Astrocyte of the spinal cord (primary cell): ENCODE results near the gene ATG12.

Experiments
- DNase-seq: peaks from one replicate; pipeline ENCODE4 v3.0.0; 2011; ENCODE audit warnings: low read depth, low spot score
- H3K4me3 ChIP-seq: 2 replicates; pipeline ENCODE4 v1.5.1; 2011; ENCODE audit warnings: low read depth, mild to moderate bottlenecking, low read length, moderate library complexity
- in situ Hi-C: cut with HindIII; loops from 2 replicates; pipeline ENCODE4 v1.10.0; 2017; ENCODE audit warnings: low sequenced_read_pairs
- TF ChIP-seq, protein P1 (sequence below): IDR thresholded peaks from 2 replicates; pipeline ENCODE4 v1.5.1; 2012; ENCODE audit warnings: low read depth, mild to moderate bottlenecking, low read length, inconsistent platforms

The ATG12 gene

DNA sequence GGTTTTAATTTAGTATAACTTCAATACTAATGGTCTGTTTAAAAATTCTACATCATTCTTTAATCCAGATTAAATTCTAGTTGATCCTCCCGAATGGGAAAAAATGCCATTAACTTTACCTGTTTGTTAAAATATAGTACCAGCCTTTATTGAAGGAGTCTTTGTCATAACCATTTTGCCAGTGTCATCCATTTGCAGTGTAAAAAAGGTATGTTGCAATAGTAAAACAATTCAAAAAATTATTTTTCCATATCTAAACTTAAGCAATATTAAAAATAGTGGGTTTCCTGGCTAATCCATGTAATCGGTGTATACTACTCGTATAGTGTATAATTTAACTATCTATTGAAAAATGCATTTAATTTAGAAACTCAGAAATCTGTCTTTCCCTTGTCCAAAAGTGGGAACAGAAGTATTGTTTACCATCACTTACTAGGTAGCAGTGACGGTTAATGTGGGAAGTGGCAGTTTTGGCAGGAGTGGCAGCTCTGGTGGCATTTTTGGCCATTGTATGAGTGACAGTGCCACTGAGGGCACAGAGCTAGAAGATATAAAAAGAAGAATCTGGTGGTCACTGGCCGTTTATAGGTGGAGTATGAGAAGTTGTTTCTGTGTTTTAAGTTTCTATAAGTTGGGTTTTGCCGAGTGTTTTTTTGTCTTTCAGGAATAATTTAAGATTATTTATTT lies 2.2 kb upstream of the ATG12 start:
- peak overlapping the region; percentile 82 for H3K4me3 ChIP-seq
- in situ Hi-C loops: no loop called here
- TF ChIP-seq, protein P1, sequence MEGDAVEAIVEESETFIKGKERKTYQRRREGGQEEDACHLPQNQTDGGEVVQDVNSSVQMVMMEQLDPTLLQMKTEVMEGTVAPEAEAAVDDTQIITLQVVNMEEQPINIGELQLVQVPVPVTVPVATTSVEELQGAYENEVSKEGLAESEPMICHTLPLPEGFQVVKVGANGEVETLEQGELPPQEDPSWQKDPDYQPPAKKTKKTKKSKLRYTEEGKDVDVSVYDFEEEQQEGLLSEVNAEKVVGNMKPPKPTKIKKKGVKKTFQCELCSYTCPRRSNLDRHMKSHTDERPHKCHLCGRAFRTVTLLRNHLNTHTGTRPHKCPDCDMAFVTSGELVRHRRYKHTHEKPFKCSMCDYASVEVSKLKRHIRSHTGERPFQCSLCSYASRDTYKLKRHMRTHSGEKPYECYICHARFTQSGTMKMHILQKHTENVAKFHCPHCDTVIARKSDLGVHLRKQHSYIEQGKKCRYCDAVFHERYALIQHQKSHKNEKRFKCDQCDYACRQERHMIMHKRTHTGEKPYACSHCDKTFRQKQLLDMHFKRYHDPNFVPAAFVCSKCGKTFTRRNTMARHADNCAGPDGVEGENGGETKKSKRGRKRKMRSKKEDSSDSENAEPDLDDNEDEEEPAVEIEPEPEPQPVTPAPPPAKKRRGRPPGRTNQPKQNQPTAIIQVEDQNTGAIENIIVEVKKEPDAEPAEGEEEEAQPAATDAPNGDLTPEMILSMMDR: no peak
- no peak for DNase-seq

GRCh38 chr5:115842952-115843351 lies 1.6 kb upstream of the ATG12 start:
- in situ Hi-C loops: no loop called here
- TF ChIP-seq, protein P1: no peak
- peak; percentile 11 for DNase-seq
- H3K4me3 ChIP-seq: peak overlapping the region; percentile 82

DNA sequence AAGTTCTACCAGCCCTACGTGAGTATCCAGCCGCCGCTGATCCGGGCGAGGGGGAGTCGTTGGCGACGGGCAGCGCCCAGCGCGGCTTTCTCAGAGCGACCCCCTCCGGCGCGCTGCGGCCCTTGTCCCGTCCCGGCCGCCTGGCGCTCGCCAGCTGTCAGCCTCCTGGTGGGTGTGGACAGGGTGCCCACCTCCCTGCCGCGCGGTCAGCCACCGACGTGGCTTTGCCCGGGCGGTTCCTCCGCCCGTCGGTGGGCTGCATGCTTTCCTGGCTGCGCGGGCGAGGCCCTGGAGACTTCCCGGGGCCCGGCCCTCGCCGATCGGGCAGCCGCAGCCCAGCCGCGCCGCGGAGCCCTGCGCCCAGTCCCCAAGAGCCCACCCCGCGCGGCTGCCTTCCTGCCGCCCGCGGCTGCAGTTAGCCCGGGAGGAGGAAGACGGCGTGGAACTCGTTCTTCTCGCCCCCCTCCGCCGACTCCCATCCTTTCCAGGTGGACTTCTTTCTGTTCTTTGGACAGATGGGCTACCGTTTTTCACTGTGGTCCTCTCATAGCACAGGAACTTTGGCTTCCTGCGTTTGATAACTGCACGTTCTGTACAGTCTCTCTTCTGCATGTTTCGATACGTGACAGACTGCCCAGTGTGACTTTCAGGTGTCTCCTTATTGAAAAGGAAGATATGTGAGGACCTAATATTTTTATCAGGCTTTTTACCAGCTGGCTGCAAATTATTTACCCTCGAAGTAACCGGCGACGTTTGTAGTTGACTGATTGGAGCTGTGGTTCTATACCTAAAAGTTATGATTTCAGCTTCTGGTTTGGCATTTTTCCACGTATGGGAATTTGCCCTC lies 947 bp upstream of the ATG12 start:
- in situ Hi-C loops: no loop called here
- TF ChIP-seq, protein P1: no peak
- peak overlapping the region; percentile 82 for H3K4me3 ChIP-seq
- peak; percentile 20 for DNase-seq

DNA sequence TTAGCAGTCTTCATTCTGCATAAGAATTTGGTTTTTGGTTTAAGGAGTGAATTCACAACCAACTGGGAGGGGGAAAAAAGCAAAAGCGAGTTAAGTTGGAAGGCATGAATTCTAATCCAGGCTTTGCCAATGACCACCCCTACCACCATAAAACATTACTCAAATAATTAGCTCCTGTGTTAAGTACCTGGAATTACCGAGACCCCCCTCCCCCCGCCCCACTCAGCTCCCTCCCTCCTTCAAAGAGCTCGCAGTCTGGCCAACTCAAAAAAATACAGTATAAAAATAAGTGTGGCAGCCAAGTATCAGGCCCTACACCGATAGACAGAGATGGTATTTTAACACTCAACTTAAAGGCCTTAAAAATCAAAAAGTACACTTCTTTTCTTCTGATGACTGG lies 492 bp downstream of the ATG12 start:
- TF ChIP-seq, protein P1: no peak

GRCh38 chr5:115838885-115839518 lies 2.4 kb downstream of the ATG12 start:
- in situ Hi-C loops: no loop called here
- no peak overlapping the region for H3K4me3 ChIP-seq
- DNase-seq: peak; percentile 50
- TF ChIP-seq, protein P1: peak; percentile 56

More for the DNA sequence above, 492 bp downstream of the ATG12 start:
- in situ Hi-C loops: no loop called here
- H3K4me3 ChIP-seq: peak overlapping the region; percentile 82
- DNase-seq: no peak

GRCh38 chr5:115835481-115835880 lies 5.9 kb downstream of the ATG12 start:
- TF ChIP-seq, protein P1: no peak
- no peak overlapping the region for H3K4me3 ChIP-seq
- DNase-seq: no peak
- in situ Hi-C loops: no loop called here
